ENCODE measurements around the gene FGF18. TPM values are rescaled to one million over a fixed set of nuclear protein-coding genes. Genes with fewer than 3 reads are reported as not detected.
A peak's percentile ranks its signal among the peaks of the same experiment; 100 is the strongest.

The FGF18 gene
- total RNA-seq, 1 donor from 2014 or later = 1.2 TPM

DNA sequence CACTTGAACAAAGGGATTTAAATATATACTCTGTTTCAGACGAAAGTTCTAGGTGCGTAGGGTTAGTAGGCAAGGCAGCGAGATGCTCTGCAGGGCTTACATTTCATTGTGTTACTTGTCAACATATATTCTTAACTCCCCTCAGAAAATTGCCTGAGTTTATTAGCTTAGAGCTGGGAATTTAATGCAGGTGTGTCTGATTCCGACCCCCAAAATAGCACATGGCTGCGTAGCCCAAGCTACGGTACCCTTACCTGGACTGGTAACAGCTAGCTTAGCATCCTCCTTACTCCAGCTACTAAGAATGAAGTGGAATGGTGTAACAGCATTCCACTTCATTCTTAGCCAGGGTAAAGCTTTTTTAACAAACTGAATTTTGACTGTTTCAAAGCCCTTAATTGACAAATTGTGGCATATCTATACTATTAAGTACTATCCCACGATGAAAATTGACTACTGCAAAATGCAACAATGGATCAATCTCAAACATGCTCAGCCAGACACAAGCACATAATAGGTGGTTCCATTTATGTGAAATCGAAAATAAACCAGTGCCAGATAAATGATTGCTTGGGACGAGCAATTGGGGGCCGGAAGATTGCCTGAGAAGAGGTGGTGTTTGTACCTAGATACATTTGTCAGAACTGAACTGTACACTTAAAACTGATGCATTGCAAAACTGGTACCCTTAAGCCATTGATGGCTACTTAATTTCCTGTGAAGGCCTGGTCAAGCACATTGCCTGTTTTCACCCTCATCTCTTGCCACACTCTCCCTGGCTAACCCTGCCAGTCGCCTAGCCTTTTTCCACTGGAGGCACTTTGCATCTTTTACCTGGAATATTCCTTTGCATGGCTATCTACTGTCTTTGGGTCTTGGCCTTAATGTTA, 3.0 kb upstream of the FGF18 start:
- Histone ChIP-seq H3K27ac (ENCODE audit: low read depth, low read length) (no peak overlapping the region), H3K4me2 (ENCODE audit: low read length) (no peak overlapping the region), H3K79me2 (ENCODE audit: insufficient read depth, low read length) (peaks cover 16% of the 10 kb centered on the region), H3K4me3 (ENCODE audit: insufficient read depth, low read depth, low read length) (no peak overlapping the region), H3K27me3 (ENCODE audit: insufficient read depth, low read length) (peaks cover 5% of the 10 kb centered on the region), H3K9me3 (ENCODE audit: insufficient read depth, low read depth, low read length) (no peaks in the 10 kb centered on the region), H3K36me3 (ENCODE audit: insufficient read depth, low read length) (peaks cover 25% of the 10 kb centered on the region), H4K20me1 (ENCODE audit: insufficient read depth, low read length) (peaks cover 81% of the 10 kb centered on the region), H3K9ac (ENCODE audit: low read length) (no peak overlapping the region), H3K4me1 (ENCODE audit: insufficient read depth, low read length) (peaks cover 10% of the 10 kb centered on the region), H2AFZ (ENCODE audit: low read depth, low read length) (no peak overlapping the region)
- H3K27ac Mint-ChIP-seq (ENCODE audit: unreplicated experiment) = no peak overlapping the region
- DNase-seq (ENCODE audit: low read depth) (no peak), FAIRE-seq (no peak)
- peaks cover 2% of the 10 kb centered on the region for H3K27me3 Mint-ChIP-seq (ENCODE audit: low read depth, unreplicated experiment)
- TF ChIP-seq EZH2 (IDR thresholded peaks at IDR 0.05; ENCODE audit: insufficient read depth, low read length) = no peak
- TF ChIP-seq, protein P1, sequence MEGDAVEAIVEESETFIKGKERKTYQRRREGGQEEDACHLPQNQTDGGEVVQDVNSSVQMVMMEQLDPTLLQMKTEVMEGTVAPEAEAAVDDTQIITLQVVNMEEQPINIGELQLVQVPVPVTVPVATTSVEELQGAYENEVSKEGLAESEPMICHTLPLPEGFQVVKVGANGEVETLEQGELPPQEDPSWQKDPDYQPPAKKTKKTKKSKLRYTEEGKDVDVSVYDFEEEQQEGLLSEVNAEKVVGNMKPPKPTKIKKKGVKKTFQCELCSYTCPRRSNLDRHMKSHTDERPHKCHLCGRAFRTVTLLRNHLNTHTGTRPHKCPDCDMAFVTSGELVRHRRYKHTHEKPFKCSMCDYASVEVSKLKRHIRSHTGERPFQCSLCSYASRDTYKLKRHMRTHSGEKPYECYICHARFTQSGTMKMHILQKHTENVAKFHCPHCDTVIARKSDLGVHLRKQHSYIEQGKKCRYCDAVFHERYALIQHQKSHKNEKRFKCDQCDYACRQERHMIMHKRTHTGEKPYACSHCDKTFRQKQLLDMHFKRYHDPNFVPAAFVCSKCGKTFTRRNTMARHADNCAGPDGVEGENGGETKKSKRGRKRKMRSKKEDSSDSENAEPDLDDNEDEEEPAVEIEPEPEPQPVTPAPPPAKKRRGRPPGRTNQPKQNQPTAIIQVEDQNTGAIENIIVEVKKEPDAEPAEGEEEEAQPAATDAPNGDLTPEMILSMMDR (IDR thresholded peaks at IDR 0.05; ENCODE audit: insufficient read depth, low read depth, low read length) = no peak
- peaks cover 5% of the 10 kb centered on the region for H3K36me3 Mint-ChIP-seq (ENCODE audit: low read depth, unreplicated experiment)
- no peak overlapping the region for H3K4me3 Mint-ChIP-seq (ENCODE audit: unreplicated experiment)
- peaks cover 8% of the 10 kb centered on the region for H3K4me1 Mint-ChIP-seq (ENCODE audit: low read depth, unreplicated experiment)
- H3K9me3 Mint-ChIP-seq (ENCODE audit: unreplicated experiment) = no peaks in the 10 kb centered on the region

DNA sequence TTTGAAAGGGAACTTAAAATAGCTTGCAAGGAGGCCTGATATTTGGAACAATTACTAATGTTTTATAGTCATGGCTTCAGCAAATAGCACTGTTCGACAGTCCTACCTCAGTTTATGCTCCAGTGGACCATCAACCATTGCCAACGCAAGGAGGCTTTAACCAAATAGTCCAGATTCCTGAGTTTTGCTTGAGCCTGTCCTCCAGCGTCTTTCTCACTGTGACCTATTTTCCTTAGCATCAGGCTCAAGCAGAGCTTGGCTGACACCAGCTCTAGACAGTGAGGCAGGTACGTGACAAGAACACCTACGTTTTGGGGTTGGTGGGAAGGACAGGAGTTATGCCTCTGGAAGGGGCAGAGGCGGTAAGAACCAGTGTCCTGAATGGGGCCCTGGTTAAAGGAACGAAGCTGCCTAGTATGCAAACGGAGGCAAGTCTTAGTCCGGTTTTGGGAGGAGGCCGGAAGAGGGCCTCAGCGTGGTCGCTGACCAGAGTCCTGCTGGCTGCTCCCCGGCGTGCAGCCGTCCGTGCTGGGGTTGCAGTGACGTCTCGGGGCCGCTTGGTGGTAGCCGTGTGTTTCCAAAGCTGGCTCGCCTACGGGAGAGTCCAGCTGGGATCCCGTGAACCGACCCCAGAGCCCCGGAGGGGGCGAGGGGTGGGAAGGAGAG, 998 bp upstream of the FGF18 start:
- peak overlapping the region; percentile 69 for H3K27ac Mint-ChIP-seq (ENCODE audit: unreplicated experiment)
- Histone ChIP-seq H3K27me3 (ENCODE audit: insufficient read depth, low read length) (peaks cover 11% of the 10 kb centered on the region), H3K4me2 (ENCODE audit: low read length) (peak overlapping the region; percentile 93), H3K27ac (ENCODE audit: low read depth, low read length) (no peak overlapping the region), H3K4me1 (ENCODE audit: insufficient read depth, low read length) (peaks cover 10% of the 10 kb centered on the region), H3K9ac (ENCODE audit: low read length) (peak overlapping the region; percentile 51), H4K20me1 (ENCODE audit: insufficient read depth, low read length) (peaks cover 77% of the 10 kb centered on the region), H3K4me3 (ENCODE audit: insufficient read depth, low read depth, low read length) (peak overlapping the region; percentile 52), H3K79me2 (ENCODE audit: insufficient read depth, low read length) (no peaks in the 10 kb centered on the region), H3K36me3 (ENCODE audit: insufficient read depth, low read length) (peaks cover 6% of the 10 kb centered on the region), H3K9me3 (ENCODE audit: insufficient read depth, low read depth, low read length) (no peaks in the 10 kb centered on the region), H2AFZ (ENCODE audit: low read depth, low read length) (peak overlapping the region; percentile 60)
- H3K27me3 Mint-ChIP-seq (ENCODE audit: low read depth, unreplicated experiment) = peaks cover 8% of the 10 kb centered on the region
- no peaks in the 10 kb centered on the region for H3K9me3 Mint-ChIP-seq (ENCODE audit: unreplicated experiment)
- TF ChIP-seq, protein P1 (IDR thresholded peaks at IDR 0.05; ENCODE audit: insufficient read depth, low read depth, low read length) = peak; percentile 73
- no peak for TF ChIP-seq EZH2 (IDR thresholded peaks at IDR 0.05; ENCODE audit: insufficient read depth, low read length)
- peaks cover 6% of the 10 kb centered on the region for H3K4me1 Mint-ChIP-seq (ENCODE audit: low read depth, unreplicated experiment)
- FAIRE-seq (no peak), DNase-seq (ENCODE audit: low read depth) (peak; percentile 66)
- peak overlapping the region; percentile 75 for H3K4me3 Mint-ChIP-seq (ENCODE audit: unreplicated experiment)
- H3K36me3 Mint-ChIP-seq (ENCODE audit: low read depth, unreplicated experiment) = no peaks in the 10 kb centered on the region
